Cortex of kidney (tissue), 1 donor: Measurements from ENCODE around the gene CLDN24.

ENCODE experiments used
- DNase-seq: peaks from one replicate; lab custom pipeline; 2025; lab: John Stamatoyannopoulos, UW

The CLDN24 gene

GRCh38 chr4:183284258-183284785, 37.9 kb downstream of the CLDN24 start:
- DNase-seq = no peak

GRCh38 chr4:183276106-183276505, 46.1 kb downstream of the CLDN24 start:
- no peak for DNase-seq

GRCh38 chr4:183272384-183272783, 49.8 kb downstream of the CLDN24 start:
- DNase-seq = no peak
